Keratinocyte (primary cell): ENCODE results near the gene GPNMB. TPM values are rescaled to one million over a fixed set of nuclear protein-coding genes. Genes with fewer than 3 reads are reported as not detected.

ENCODE experiments used
- DNase-seq: peaks from one replicate; pipeline ENCODE4 v3.0.0-alpha.2; 2011; ENCODE audit warnings: low read depth, missing footprints, low spot score
- FAIRE-seq: peaks from 2 replicates; lab custom pipeline; 2011; peaks lifted over from hg19 to GRCh38; lab: Jason Lieb, UNC
- H2AFZ ChIP-seq: 2 replicates; pipeline ENCODE4 v1.6.0; 2012; ENCODE audit warnings: low read length, control low read depth, inconsistent platforms; ENCODE audit not compliant: control insufficient read depth
- H3K27ac ChIP-seq: 2 replicates; pipeline ENCODE4 v1.5.1; 2011; ENCODE audit warnings: low read length; ENCODE audit not compliant: control insufficient read depth, insufficient read depth
- H3K27me3 ChIP-seq: 3 replicates; pipeline ENCODE4 v1.6.0; 2011; ENCODE audit warnings: low read length; ENCODE audit not compliant: control insufficient read depth, insufficient read depth; ENCODE audit errors: extremely low read depth
- H3K36me3 ChIP-seq, 2 experiments: 2 replicates in 1 of 2; 3 replicates in 1 of 2; pipeline ENCODE4 v1.5.1; 2011; ENCODE audit warnings: low read length in 2 of 2, mild to moderate bottlenecking in 1 of 2; ENCODE audit not compliant: control insufficient read depth in 2 of 2, insufficient read depth in 2 of 2; ENCODE audit errors: extremely low read depth in 1 of 2
- H3K4me1 ChIP-seq: 3 replicates; pipeline ENCODE4 v1.5.1; 2011; ENCODE audit warnings: low read length; ENCODE audit not compliant: control insufficient read depth, insufficient read depth; ENCODE audit errors: extremely low read depth
- H3K4me2 ChIP-seq: 3 replicates; pipeline ENCODE4 v1.6.0; 2011; ENCODE audit warnings: low read depth, low read length; ENCODE audit not compliant: control insufficient read depth, insufficient read depth; ENCODE audit errors: extremely low read depth
- H3K4me3 ChIP-seq, 3 experiments: fragments of 200-600 bp in 1 of 3; sonication (generic) in 1 of 3; 2 replicates in 2 of 3; 3 replicates in 1 of 3; pipeline ENCODE4 v1.5.1; 2011 to 2016; ENCODE audit warnings: low read length in 3 of 3, mild to moderate bottlenecking in 3 of 3, control low read depth in 2 of 3, inconsistent platforms in 1 of 3, low read depth in 1 of 3, mixed read lengths in 1 of 3, mixed run types in 1 of 3, moderate library complexity in 1 of 3; ENCODE audit not compliant: control insufficient read depth in 2 of 3, insufficient read depth in 2 of 3; ENCODE audit errors: extremely low read depth in 1 of 3
- H3K79me2 ChIP-seq: 2 replicates; pipeline ENCODE4 v1.6.0; 2012; ENCODE audit warnings: low read length; ENCODE audit not compliant: control insufficient read depth, insufficient read depth
- H3K9ac ChIP-seq: 3 replicates; pipeline ENCODE4 v1.6.0; 2011; ENCODE audit warnings: low read length; ENCODE audit not compliant: control insufficient read depth, insufficient read depth; ENCODE audit errors: extremely low read depth
- H3K9me1 ChIP-seq: 3 replicates; pipeline ENCODE4 v1.6.0; 2011; ENCODE audit warnings: low read length; ENCODE audit not compliant: control insufficient read depth, insufficient read depth; ENCODE audit errors: extremely low read depth
- H3K9me3 ChIP-seq: 2 replicates; pipeline ENCODE4 v1.5.1; 2012; ENCODE audit warnings: low read depth, low read length; ENCODE audit not compliant: control insufficient read depth
- H4K20me1 ChIP-seq: 3 replicates; pipeline ENCODE4 v1.6.0; 2011; ENCODE audit warnings: low read length; ENCODE audit not compliant: control insufficient read depth, insufficient read depth; ENCODE audit errors: extremely low read depth
- EZH2 ChIP-seq: IDR thresholded peaks from one replicate; pipeline ENCODE4 v1.6.1; 2012; ENCODE audit warnings: inconsistent platforms, mild to moderate bottlenecking, low read length, moderate library complexity
- dilution Hi-C: fragments of 300-500 bp; cut with MboI; formaldehyde crosslinking; loops from one replicate; pipeline ENCODE4 v1.7.0; 2020; ENCODE audit warnings: low sequenced_read_pairs; ENCODE audit not compliant: extremely low pct_ligation_motif_present
- polyA plus RNA-seq, 5 experiments: library from polyadenylated mRNA; depleted of rRNA in 3 of 5; stranded (reverse) in 3 of 5; stranded (forward) in 1 of 5; unstranded in 1 of 5; fragments of >200 nt; gene quantifications; 1 replicate in 1 of 5; 2 replicates in 3 of 5; 3 replicates in 1 of 5; pipeline versions ENCODE4 v1.2.1 to v1.2.3, GENCODE V29; 2011 to 2012; ENCODE audit warnings: missing spikeins in 2 of 5, low read depth in 1 of 5, low replicate concordance in 1 of 5
- TF ChIP-seq, protein P1 (sequence below), 3 experiments: IDR thresholded peaks in 1 of 3; conservative IDR thresholded peaks in 1 of 3; optimal IDR thresholded peaks in 1 of 3; 2 replicates in 2 of 3; 3 replicates in 1 of 3; pipeline versions ENCODE3 to v1.5.1; 2011; ENCODE audit warnings: low read length in 3 of 3, mild to moderate bottlenecking in 3 of 3, moderate library complexity in 2 of 3, control low read depth in 1 of 3, inconsistent platforms in 1 of 3; ENCODE audit not compliant: insufficient read depth in 2 of 3; ENCODE audit errors: extremely low read depth in 1 of 3

GPNMB gene
- polyA plus RNA-seq, 1 donor (not counting 4 experiments of a cell fraction or from before 2014, with no cell fraction given) = 142 TPM

DNA sequence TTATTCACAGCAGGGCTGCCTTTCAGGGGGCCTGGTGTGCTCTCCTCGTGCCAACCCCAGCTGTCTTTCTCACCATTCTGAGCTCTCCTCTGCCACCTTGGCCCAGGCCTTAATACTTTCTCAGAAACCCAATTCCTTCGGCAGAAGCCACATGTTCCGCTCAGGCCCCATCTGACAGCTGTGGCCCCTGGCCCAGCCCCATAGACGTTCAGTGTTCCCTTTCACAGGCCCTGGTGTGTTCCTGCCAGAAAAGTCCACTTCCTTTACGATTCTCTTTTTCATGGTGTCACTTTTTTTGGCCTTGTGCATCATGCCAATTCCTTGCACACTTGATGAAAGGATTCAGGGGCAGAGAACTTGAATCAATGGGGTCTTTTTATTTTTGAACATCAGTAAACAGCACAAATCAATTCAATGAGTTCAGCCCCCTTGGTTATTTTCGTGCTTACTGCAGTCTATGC is 15.9 kb upstream of the GPNMB start:
- H3K9ac ChIP-seq = no peak overlapping the region
- H3K9me1 ChIP-seq = peaks cover 4% of the 10 kb centered on the region
- no peak overlapping the region for H3K4me3 ChIP-seq
- FAIRE-seq (no peak), DNase-seq (no peak)
- no peaks in the 10 kb centered on the region for H3K27me3 ChIP-seq
- TF ChIP-seq EZH2 = no peak
- TF ChIP-seq, protein P1, sequence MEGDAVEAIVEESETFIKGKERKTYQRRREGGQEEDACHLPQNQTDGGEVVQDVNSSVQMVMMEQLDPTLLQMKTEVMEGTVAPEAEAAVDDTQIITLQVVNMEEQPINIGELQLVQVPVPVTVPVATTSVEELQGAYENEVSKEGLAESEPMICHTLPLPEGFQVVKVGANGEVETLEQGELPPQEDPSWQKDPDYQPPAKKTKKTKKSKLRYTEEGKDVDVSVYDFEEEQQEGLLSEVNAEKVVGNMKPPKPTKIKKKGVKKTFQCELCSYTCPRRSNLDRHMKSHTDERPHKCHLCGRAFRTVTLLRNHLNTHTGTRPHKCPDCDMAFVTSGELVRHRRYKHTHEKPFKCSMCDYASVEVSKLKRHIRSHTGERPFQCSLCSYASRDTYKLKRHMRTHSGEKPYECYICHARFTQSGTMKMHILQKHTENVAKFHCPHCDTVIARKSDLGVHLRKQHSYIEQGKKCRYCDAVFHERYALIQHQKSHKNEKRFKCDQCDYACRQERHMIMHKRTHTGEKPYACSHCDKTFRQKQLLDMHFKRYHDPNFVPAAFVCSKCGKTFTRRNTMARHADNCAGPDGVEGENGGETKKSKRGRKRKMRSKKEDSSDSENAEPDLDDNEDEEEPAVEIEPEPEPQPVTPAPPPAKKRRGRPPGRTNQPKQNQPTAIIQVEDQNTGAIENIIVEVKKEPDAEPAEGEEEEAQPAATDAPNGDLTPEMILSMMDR (optimal IDR thresholded peaks at IDR 0.05 in 1 of 3, IDR thresholded peaks at IDR 0.05 in 1 of 3, conservative IDR thresholded peaks at IDR 0.05 in 1 of 3; ENCODE audit: extremely low read depth in 1 of 3, insufficient read depth in 2 of 3, low read length in 3 of 3) = no peak
- no peak overlapping the region for H3K27ac ChIP-seq
- no peaks in the 10 kb centered on the region for H3K36me3 ChIP-seq
- no peaks in the 10 kb centered on the region for H3K79me2 ChIP-seq
- no peak overlapping the region for H2AFZ ChIP-seq
- no peak overlapping the region for H3K4me2 ChIP-seq
- no peaks in the 10 kb centered on the region for H4K20me1 ChIP-seq
- H3K4me1 ChIP-seq = peaks cover 25% of the 10 kb centered on the region
- no peaks in the 10 kb centered on the region for H3K9me3 ChIP-seq
- dilution Hi-C loops = no loop called here

DNA sequence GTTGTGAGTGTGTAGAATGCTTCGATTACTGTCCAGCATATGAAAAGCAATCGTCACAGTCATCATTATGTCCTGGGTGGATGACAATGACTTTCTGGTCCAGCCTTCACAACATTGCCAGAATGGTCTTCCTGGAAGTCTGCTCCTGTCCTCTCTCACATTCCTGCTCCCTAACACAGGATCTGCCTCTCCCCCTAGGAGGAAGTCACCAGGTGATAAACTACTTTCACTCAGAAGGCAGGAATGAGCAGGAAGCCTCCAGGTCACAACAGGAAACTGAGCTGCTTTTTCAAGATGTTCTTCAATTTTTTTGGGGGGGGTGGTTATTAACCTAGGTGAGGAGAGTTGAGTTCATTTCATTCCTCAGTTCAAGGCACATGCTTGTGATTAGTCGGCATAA is 13.6 kb upstream of the GPNMB start:
- Histone ChIP-seq H3K9me1 (peaks cover 4% of the 10 kb centered on the region), H3K27ac (no peak overlapping the region), H3K4me3 (no peak overlapping the region), H3K79me2 (no peaks in the 10 kb centered on the region), H2AFZ (peak overlapping the region; percentile 34), H4K20me1 (no peaks in the 10 kb centered on the region), H3K4me1 (peaks cover 34% of the 10 kb centered on the region), H3K4me2 (peak overlapping the region; percentile 40), H3K9me3 (no peaks in the 10 kb centered on the region), H3K36me3 (no peaks in the 10 kb centered on the region), H3K9ac (no peak overlapping the region), H3K27me3 (no peaks in the 10 kb centered on the region)
- FAIRE-seq = peak; percentile 59
- dilution Hi-C loops = no loop called here
- TF ChIP-seq EZH2 = no peak
- TF ChIP-seq, protein P1 (optimal IDR thresholded peaks at IDR 0.05 in 1 of 3, IDR thresholded peaks at IDR 0.05 in 1 of 3, conservative IDR thresholded peaks at IDR 0.05 in 1 of 3; ENCODE audit: extremely low read depth in 1 of 3, insufficient read depth in 2 of 3, low read length in 3 of 3) = no peak
- DNase-seq = peak; percentile 21
